ENCODE results near the gene ADD2.

DNA sequence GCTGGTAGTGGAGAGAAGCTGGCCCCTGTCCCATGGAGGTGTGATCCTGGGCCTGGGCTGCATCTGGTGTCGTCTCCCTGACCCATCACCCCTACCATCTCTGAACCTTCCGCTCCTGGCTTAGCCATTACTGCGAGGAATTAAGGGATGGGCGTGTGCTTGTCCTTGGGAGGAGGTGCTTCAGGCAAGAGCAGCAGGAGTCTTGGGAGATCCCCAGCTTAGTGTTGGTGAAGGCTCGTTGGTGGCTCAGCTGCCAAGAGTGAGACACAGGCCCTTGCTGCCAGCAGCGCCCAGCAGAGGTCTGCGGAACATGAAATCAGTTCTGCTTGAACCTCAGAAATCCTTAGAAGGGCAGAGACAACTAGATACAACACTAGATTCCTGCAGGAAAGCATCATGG is 154.5 kb downstream of the ADD2 start:
- TF ChIP-seq, protein P1, sequence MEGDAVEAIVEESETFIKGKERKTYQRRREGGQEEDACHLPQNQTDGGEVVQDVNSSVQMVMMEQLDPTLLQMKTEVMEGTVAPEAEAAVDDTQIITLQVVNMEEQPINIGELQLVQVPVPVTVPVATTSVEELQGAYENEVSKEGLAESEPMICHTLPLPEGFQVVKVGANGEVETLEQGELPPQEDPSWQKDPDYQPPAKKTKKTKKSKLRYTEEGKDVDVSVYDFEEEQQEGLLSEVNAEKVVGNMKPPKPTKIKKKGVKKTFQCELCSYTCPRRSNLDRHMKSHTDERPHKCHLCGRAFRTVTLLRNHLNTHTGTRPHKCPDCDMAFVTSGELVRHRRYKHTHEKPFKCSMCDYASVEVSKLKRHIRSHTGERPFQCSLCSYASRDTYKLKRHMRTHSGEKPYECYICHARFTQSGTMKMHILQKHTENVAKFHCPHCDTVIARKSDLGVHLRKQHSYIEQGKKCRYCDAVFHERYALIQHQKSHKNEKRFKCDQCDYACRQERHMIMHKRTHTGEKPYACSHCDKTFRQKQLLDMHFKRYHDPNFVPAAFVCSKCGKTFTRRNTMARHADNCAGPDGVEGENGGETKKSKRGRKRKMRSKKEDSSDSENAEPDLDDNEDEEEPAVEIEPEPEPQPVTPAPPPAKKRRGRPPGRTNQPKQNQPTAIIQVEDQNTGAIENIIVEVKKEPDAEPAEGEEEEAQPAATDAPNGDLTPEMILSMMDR (IDR thresholded peaks at IDR 0.05; ENCODE audit: low read depth, low read length, poor library complexity, severe bottlenecking): no peak
- TF ChIP-seq EZH2phosphoT487 (IDR thresholded peaks at IDR 0.05; ENCODE audit: borderline replicate concordance, low read length): no peak

Data from DOHH2 (cell line).